HepG2 (cell line): ENCODE measurements around the gene USP7. TPM values are rescaled to one million over a fixed set of nuclear protein-coding genes. Genes with fewer than 3 reads are reported as not detected.
"Not testable (repeated sequence)": the region's sequence is repeated elsewhere in the genome, so short reads cannot be mapped to it uniquely, and the experiment has no call there.

Experiments
- ATAC-seq: fragments of 200-7000 bp; cut with Tn5 transposase; 3 replicates; pipeline ENCODE4 v1.9.1; 2020; ENCODE audit warnings: mild to moderate bottlenecking, moderate library complexity
- BruUV-seq: library from RNA; stranded (reverse); fragments of 400-500 nt; replicated peaks from 2 replicates; lab custom pipeline; 2021; lab: Mats Ljungman, UMichigan
- CTCF ChIA-PET: fragments of 300-600 bp; formaldehyde crosslinking; extraction: SDS; loops from one replicate; lab custom pipeline; 2021; ENCODE audit warnings: low total read pairs, inconsistent platforms, low intra/inter-chr PET ratio; lab: Yijun Ruan, JAX
- POLR2A ChIA-PET: fragments of 350-600 bp; sonication (Branson Sonifier 250); formaldehyde crosslinking; loops from one replicate; lab custom pipeline; 2020; ENCODE audit warnings: antibody characterized with exemption, inconsistent platforms; lab: Yijun Ruan, JAX
- DNase-seq: peaks from one replicate; pipeline ENCODE4 v3.0.0-alpha.2; 2015; ENCODE audit warnings: low spot score
- FAIRE-seq: peaks from 3 replicates; lab custom pipeline; 2011; peaks lifted over from hg19 to GRCh38; lab: Jason Lieb, UNC
- H2AFZ ChIP-seq: one replicate; pipeline ENCODE4 v1.6.1; 2011; ENCODE audit warnings: low read length, inconsistent platforms
- H3K27ac ChIP-seq: fragments of 300-600 bp; 3 replicates; pipeline ENCODE4 v1.8.0; 2011; ENCODE audit warnings: mixed run types, mild to moderate bottlenecking, mixed read lengths, low read length, inconsistent platforms; ENCODE audit not compliant: insufficient read depth; ENCODE audit errors: extremely low read length
- H3K27me3 ChIP-seq, 2 experiments: fragments of 200-600 bp in 1 of 2; 2 replicates in 1 of 2; 3 replicates in 1 of 2; pipeline versions ENCODE4 v1.6.0 to v1.8.0; 2011; ENCODE audit warnings: low read length in 2 of 2, mild to moderate bottlenecking in 2 of 2, moderate library complexity in 2 of 2, inconsistent platforms in 1 of 2; ENCODE audit not compliant: insufficient read depth in 2 of 2, control insufficient read depth in 1 of 2
- H3K36me3 ChIP-seq, 2 experiments: fragments of 200-600 bp in 1 of 2; replicated peaks in 1 of 2; 2 replicates in 1 of 2; 3 replicates in 1 of 2; pipeline versions ENCODE4 v1.5.1 to v1.8.0; 2011; ENCODE audit warnings: low read length in 2 of 2, inconsistent platforms in 1 of 2; ENCODE audit not compliant: insufficient read depth in 2 of 2, control insufficient read depth in 1 of 2
- H3K4me1 ChIP-seq: 2 replicates; pipeline ENCODE4 v1.5.1; 2012; ENCODE audit warnings: low read length, inconsistent platforms; ENCODE audit not compliant: insufficient read depth
- H3K4me2 ChIP-seq: 2 replicates; pipeline ENCODE4 v1.6.0; 2011; ENCODE audit warnings: low read depth, low read length, inconsistent platforms
- H3K4me3 ChIP-seq, 3 experiments: fragments of 200-600 bp in 1 of 3; sonication (generic), shearing (Covaris generic) in 1 of 3; replicated peaks in 1 of 3; 2 replicates each; pipeline ENCODE4 v1.5.1; 2011 to 2016; ENCODE audit warnings: low read length in 3 of 3, inconsistent platforms in 2 of 3, low read depth in 2 of 3, mild to moderate bottlenecking in 2 of 3, control low read depth in 1 of 3, mixed read lengths in 1 of 3; ENCODE audit not compliant: insufficient read depth in 1 of 3
- H3K79me2 ChIP-seq: one replicate; pipeline ENCODE4 v1.6.1; 2011; ENCODE audit warnings: low read length, inconsistent platforms; ENCODE audit not compliant: insufficient read depth
- H3K9ac ChIP-seq: 2 replicates; pipeline ENCODE4 v1.6.0; 2011; ENCODE audit warnings: mild to moderate bottlenecking, low read depth, low read length, inconsistent platforms; ENCODE audit not compliant: insufficient read depth
- H3K9me3 ChIP-seq: 2 replicates; pipeline ENCODE4 v1.5.1; 2012; ENCODE audit warnings: mild to moderate bottlenecking, low read length
- H4K20me1 ChIP-seq: 2 replicates; pipeline ENCODE4 v1.6.0; 2011; ENCODE audit warnings: inconsistent platforms, mild to moderate bottlenecking, low read length, moderate library complexity; ENCODE audit not compliant: insufficient read depth
- WGBS: methylation state at CpG from one replicate; pipeline ENCODE4 v1.1.6; 2017; ENCODE audit warnings: low lambda C conversion rate; 5-methylcytosine and 5-hydroxymethylcytosine counted together
- in situ Hi-C: cut with HindIII; loops from 2 replicates; pipeline ENCODE4 v1.10.0; 2017; ENCODE audit warnings: low pct_unique_long_range_greater_than_20kb; ENCODE audit not compliant: extremely low pct_ligation_motif_present
- intact Hi-C: fragments of 100-400 bp; cut with micrococcal nuclease; formaldehyde crosslinking; loops from one replicate; pipeline ENCODE4 v1.10.0; 2022; ENCODE audit not compliant: unreplicated experiment
- polyA plus RNA-seq, 8 experiments: library from polyadenylated mRNA; depleted of rRNA in 3 of 8; stranded (reverse) in 7 of 8; unstranded in 1 of 8; fragments of >200 nt; fragmentation: Illumina TruSeq in 4 of 8; extraction: Trizol in 4 of 8; gene quantifications; 2 replicates each; pipeline versions ENCODE4 v1.2.1 to v1.2.3, GENCODE V29; 2011 to 2016; ENCODE audit warnings: low read depth in 4 of 8, missing spikeins in 1 of 8, mixed read lengths in 1 of 8; ENCODE audit not compliant: insufficient read depth in 1 of 8
- total RNA-seq, 5 experiments: library from RNA; depleted of rRNA; stranded (reverse); fragments of >200 nt; fragmentation: Illumina TruSeq; extraction: Trizol; gene quantifications; 2 replicates each; pipeline ENCODE4 v1.2.3, GENCODE V29; 2016; ENCODE audit warnings: low read depth in 1 of 5

The USP7 gene
- total and polyA plus RNA-seq, 2 of the 13 experiments (the other 11 are each of a cell fraction or from before 2014, with no cell fraction given): 52.5 to 173 TPM

- H3K27me3 ChIP-seq, CTCF ChIA-PET, H3K4me3 ChIP-seq, H3K9ac ChIP-seq, DNase-seq, H3K4me2 ChIP-seq, in situ Hi-C loops, H3K9me3 ChIP-seq, H3K27ac ChIP-seq, BruUV-seq, FAIRE-seq, H2AFZ ChIP-seq, POLR2A ChIA-PET, intact Hi-C loops, H3K4me1 ChIP-seq, ATAC-seq: not testable (repeated sequence)
- H3K79me2 ChIP-seq: peaks cover 46% of the 10 kb centered on the region
- H4K20me1 ChIP-seq: peaks cover 45% of the 10 kb centered on the region
- WGBS: 99% methylated on average over 12 of the region's 12 CpGs
- peaks cover 17 to 25% of the 10 kb centered on the region in 2 experiments for H3K36me3 ChIP-seq
These were observed 120.4 kb downstream of the USP7 start for GRCh38 chr16:8843296-8843695.

Other genes with a start within 250 kb of the USP7 start
- 19.2 and 19.3 TPM in 2 replicates for gene TMEM186, start 166.3 kb downstream of the USP7 start, total RNA-seq (2016; rRNA removed; fragmentation: Illumina TruSeq; extraction: Trizol)
- 16.2 and 16.6 TPM in 2 replicates for gene TMEM186, start 166.3 kb downstream of the USP7 start, polyA plus RNA-seq (2011; rRNA removed)
- gene PMM2, start 166.1 kb downstream of the USP7 start, total RNA-seq (2016; rRNA removed; fragmentation: Illumina TruSeq; extraction: Trizol): 93.7 and 100 TPM in 2 replicates
- gene PMM2, start 166.1 kb downstream of the USP7 start, polyA plus RNA-seq (2011; rRNA removed): 50.5 and 52.2 TPM in 2 replicates
- 345 and 349 TPM in 2 replicates for gene CARHSP1, start 94.9 kb downstream of the USP7 start, total RNA-seq (2016; rRNA removed; fragmentation: Illumina TruSeq; extraction: Trizol)
- gene CARHSP1, start 94.9 kb downstream of the USP7 start, polyA plus RNA-seq (2011; rRNA removed): 173 and 193 TPM in 2 replicates
- not detected in 2 replicates for gene LITAFD, start 81.6 kb downstream of the USP7 start, total RNA-seq (2016; rRNA removed; fragmentation: Illumina TruSeq; extraction: Trizol)
- 0.14 TPM in 1 of 2 replicates, not detected in the other for gene LITAFD, start 81.6 kb downstream of the USP7 start, polyA plus RNA-seq (2011; rRNA removed)
- 83.2 and 98.4 TPM in 2 replicates for gene HAPSTR1, start 127.7 kb upstream of the USP7 start, total RNA-seq (2016; rRNA removed; fragmentation: Illumina TruSeq; extraction: Trizol)
- 23.6 and 25.2 TPM in 2 replicates for gene HAPSTR1, start 127.7 kb upstream of the USP7 start, polyA plus RNA-seq (2011; rRNA removed)